ENCODE data around the gene ADCY9. TPM values are rescaled to one million over a fixed set of nuclear protein-coding genes. Genes with fewer than 3 reads are reported as not detected.

Gene ADCY9
- total RNA-seq, 1 experiment from 2014 or later, result 4.7 TPM

DNA sequence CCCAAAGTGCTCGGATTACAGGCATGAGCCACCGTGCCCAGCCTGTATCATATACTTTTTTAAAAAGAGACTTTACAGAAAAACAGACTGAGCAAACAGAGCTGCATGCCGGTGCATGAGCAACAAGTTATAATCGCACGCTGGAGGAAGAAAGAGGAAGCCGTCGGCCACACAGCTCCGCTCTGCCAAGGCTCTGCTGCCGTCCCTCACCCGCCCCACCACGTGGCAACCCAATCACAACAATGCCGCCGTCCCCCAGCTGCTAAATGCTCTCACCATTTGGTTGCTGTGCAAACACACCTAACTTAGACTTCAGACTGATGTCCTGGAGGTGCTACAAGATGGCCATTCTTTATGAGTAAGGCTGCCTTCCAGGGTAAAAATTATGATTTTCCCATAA, 83.5 kb downstream of the ADCY9 start:
- H3K4me2 ChIP-seq (ENCODE audit: insufficient read depth, insufficient read length, low read length), result no peak overlapping the region
- no CpG with 5 or more reads among the region's 13 CpGs for WGBS (ENCODE audit: extremely low coverage, insufficient read length, low lambda C conversion rate)
- no peak overlapping the region for H3K27ac ChIP-seq (ENCODE audit: insufficient read length, low read depth, low read length)
- H3K23ac ChIP-seq (ENCODE audit: insufficient read length, low read depth, low read length), result no peak overlapping the region
- no peaks in the 10 kb centered on the region for H3K27me3 ChIP-seq (ENCODE audit: insufficient read depth, low read length)
- H2BK5ac ChIP-seq (ENCODE audit: insufficient read length, low read length), result no peak overlapping the region
- no peak overlapping the region for H3T11ph ChIP-seq (ENCODE audit: low read length)
- H3K9me3 ChIP-seq (ENCODE audit: control insufficient read depth, low read depth, low read length), result no peaks in the 10 kb centered on the region
- H2BK120ac ChIP-seq (ENCODE audit: low read depth, low read length, poor library complexity, severe bottlenecking), result no peak overlapping the region
- Mint-ChIP-seq H3K9me3 (peaks cover 3 to 5% of the 10 kb centered on the region in 2 experiments; a peak in 2 of 5 replicates), H3K27ac (no peak overlapping the region), H3K4me1 (peaks cover 12 to 14% of the 10 kb centered on the region in 2 experiments), H3K27me3 (ENCODE audit: low read depth) (peaks cover 7% of the 10 kb centered on the region), H3K36me3 (ENCODE audit: insufficient read depth in 1 of 3, low read depth in 3 of 3) (peaks cover 0 to 2% (median 0%) of the 10 kb centered on the region in 3 experiments; a peak in 1 of 7 replicates), H3K4me3 (no peak overlapping the region)
- no peak overlapping the region for H2AK5ac ChIP-seq (ENCODE audit: insufficient read length, low read length)
- H3K9ac ChIP-seq (ENCODE audit: extremely low read depth, insufficient read length, low read length), result no peak overlapping the region
- DNase-seq, result no peak
- no peak overlapping the region for H2BK12ac ChIP-seq (ENCODE audit: insufficient read length, low read depth, low read length)
- no peak overlapping the region for H3K14ac ChIP-seq (ENCODE audit: insufficient read depth, low read length)
- no peak overlapping the region for H2BK20ac ChIP-seq (ENCODE audit: low read depth, low read length, poor library complexity, severe bottlenecking)
- peaks cover 4% of the 10 kb centered on the region; the same call in 1 of the 2 replicates for H3K4me1 ChIP-seq (ENCODE audit: insufficient read depth, low read length)
- no peaks in the 10 kb centered on the region for H3K79me1 ChIP-seq (ENCODE audit: insufficient read depth, low read depth, low read length, poor library complexity, severe bottlenecking)
- H2AFZ ChIP-seq (ENCODE audit: low read length), result no peak overlapping the region
- no peak overlapping the region for H4K5ac ChIP-seq (ENCODE audit: insufficient read length, low read depth, low read length)
- H4K8ac ChIP-seq (replicated peaks; ENCODE audit: insufficient read length, low read depth, low read length), result no peak overlapping the region
- no peaks in the 10 kb centered on the region for H3K79me2 ChIP-seq (ENCODE audit: insufficient read depth, low read length)
- H4K91ac ChIP-seq (ENCODE audit: insufficient read length, low read depth, low read length), result no peak overlapping the region
- no peaks in the 10 kb centered on the region for H4K20me1 ChIP-seq (ENCODE audit: control insufficient read depth, insufficient read depth, insufficient read length)
- TF ChIP-seq, protein P1, sequence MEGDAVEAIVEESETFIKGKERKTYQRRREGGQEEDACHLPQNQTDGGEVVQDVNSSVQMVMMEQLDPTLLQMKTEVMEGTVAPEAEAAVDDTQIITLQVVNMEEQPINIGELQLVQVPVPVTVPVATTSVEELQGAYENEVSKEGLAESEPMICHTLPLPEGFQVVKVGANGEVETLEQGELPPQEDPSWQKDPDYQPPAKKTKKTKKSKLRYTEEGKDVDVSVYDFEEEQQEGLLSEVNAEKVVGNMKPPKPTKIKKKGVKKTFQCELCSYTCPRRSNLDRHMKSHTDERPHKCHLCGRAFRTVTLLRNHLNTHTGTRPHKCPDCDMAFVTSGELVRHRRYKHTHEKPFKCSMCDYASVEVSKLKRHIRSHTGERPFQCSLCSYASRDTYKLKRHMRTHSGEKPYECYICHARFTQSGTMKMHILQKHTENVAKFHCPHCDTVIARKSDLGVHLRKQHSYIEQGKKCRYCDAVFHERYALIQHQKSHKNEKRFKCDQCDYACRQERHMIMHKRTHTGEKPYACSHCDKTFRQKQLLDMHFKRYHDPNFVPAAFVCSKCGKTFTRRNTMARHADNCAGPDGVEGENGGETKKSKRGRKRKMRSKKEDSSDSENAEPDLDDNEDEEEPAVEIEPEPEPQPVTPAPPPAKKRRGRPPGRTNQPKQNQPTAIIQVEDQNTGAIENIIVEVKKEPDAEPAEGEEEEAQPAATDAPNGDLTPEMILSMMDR (conservative IDR thresholded peaks at IDR 0.05), result no peak
- no peak overlapping the region for H3K18ac ChIP-seq (ENCODE audit: insufficient read length, low read depth, low read length)
- no peak overlapping the region for H3K56ac ChIP-seq (ENCODE audit: insufficient read length, low read depth, low read length)
- no peak overlapping the region for H2BK15ac ChIP-seq (ENCODE audit: low read depth, low read length)
- no peaks in the 10 kb centered on the region for H3K23me2 ChIP-seq (ENCODE audit: insufficient read length, low read depth, low read length, poor library complexity, severe bottlenecking)
- no peak overlapping the region for H3K4ac ChIP-seq (ENCODE audit: low read depth, low read length)

All from H9 (cell line).